PC-9 (cell line): Measurements from ENCODE around the gene RPA3. TPM values are rescaled to one million over a fixed set of nuclear protein-coding genes. Genes with fewer than 3 reads are reported as not detected.

ENCODE experiments used
- BruUV-seq: library from RNA; stranded (reverse); fragments of 400-500 nt; replicated peaks from 2 replicates; lab custom pipeline; 2021; lab: Mats Ljungman, UMichigan
- CTCF ChIA-PET: fragments of 300-600 bp; sonication (Branson Sonifier 250); formaldehyde crosslinking; loops from one replicate; lab custom pipeline; 2022; ENCODE audit warnings: antibody characterized with exemption; lab: Charles Lee
- POLR2A ChIA-PET: fragments of 300-600 bp; sonication (Branson Sonifier 250); formaldehyde crosslinking; loops from one replicate; lab custom pipeline; 2022; ENCODE audit warnings: antibody characterized with exemption; ENCODE audit not compliant: unreplicated experiment; lab: Charles Lee
- DNase-seq, 2 experiments: peaks; one replicate each; pipeline versions ENCODE4 v3.0.0 to v3.0.0-alpha.2; 2015 to 2022; ENCODE audit warnings: mixed read lengths in 1 of 2
- H2AFZ ChIP-seq: fragments of 200-600 bp; sonication (generic); 2 replicates; pipeline ENCODE4 v1.8.1; 2017; ENCODE audit warnings: antibody characterized with exemption
- H3F3A ChIP-seq: fragments of 200-600 bp; sonication (generic); 2 replicates; pipeline ENCODE4 v1.8.1; 2017; ENCODE audit warnings: antibody characterized with exemption, mild to moderate bottlenecking, low read depth; ENCODE audit not compliant: insufficient read depth
- H3K27ac ChIP-seq: fragments of 200-600 bp; sonication (generic); 2 replicates; pipeline ENCODE4 v1.6.1; 2016; ENCODE audit warnings: mixed run types
- H3K27me3 ChIP-seq: fragments of 200-600 bp; sonication (generic); 2 replicates; pipeline ENCODE4 v1.6.1; 2016; ENCODE audit warnings: low read depth, mixed run types; ENCODE audit not compliant: insufficient read depth
- H3K36me3 ChIP-seq: fragments of 200-600 bp; sonication (generic); 2 replicates; pipeline ENCODE4 v1.6.1; 2016; ENCODE audit warnings: low read depth, mixed run types
- H3K4me1 ChIP-seq: fragments of 200-600 bp; sonication (generic); replicated peaks from 2 replicates; pipeline ENCODE4 v1.6.1; 2016; ENCODE audit warnings: mixed run types; ENCODE audit not compliant: insufficient read depth
- H3K4me2 ChIP-seq: fragments of 200-600 bp; sonication (generic); 2 replicates; pipeline ENCODE4 v1.6.1; 2017; ENCODE audit warnings: mixed run types
- H3K4me3 ChIP-seq: fragments of 200-600 bp; sonication (generic); 2 replicates; pipeline ENCODE4 v1.6.1; 2016; ENCODE audit warnings: mixed run types
- H3K79me2 ChIP-seq: fragments of 200-600 bp; sonication (generic); 2 replicates; pipeline ENCODE4 v1.6.1; 2017; ENCODE audit warnings: low read depth, mixed run types
- H3K9me2 ChIP-seq: fragments of 200-600 bp; sonication (generic); 2 replicates; pipeline ENCODE4 v1.8.1; 2017; ENCODE audit warnings: mild to moderate bottlenecking; ENCODE audit not compliant: insufficient read depth
- H3K9me3 ChIP-seq: fragments of 200-600 bp; sonication (generic); 2 replicates; pipeline ENCODE4 v1.8.1; 2016; ENCODE audit warnings: low read depth; ENCODE audit not compliant: insufficient read depth
- H4K20me1 ChIP-seq: fragments of 200-600 bp; sonication (generic); 2 replicates; pipeline ENCODE4 v1.8.1; 2017; ENCODE audit not compliant: insufficient read depth
- EZH2 ChIP-seq: fragments of 200-600 bp; sonication (generic); IDR thresholded peaks from 2 replicates; pipeline ENCODE4 v1.8.0; 2017; ENCODE audit warnings: antibody characterized with exemption, low read depth
- intact Hi-C: fragments of 100-400 bp; cut with micrococcal nuclease; formaldehyde crosslinking; loops from one replicate; pipeline ENCODE4 v1.10.0; 2022; ENCODE audit not compliant: unreplicated experiment
- total RNA-seq: library from RNA; stranded (reverse); gene quantifications from 2 replicates; pipeline ENCODE4 v1.2.3, GENCODE V29; 2021
- TF ChIP-seq, protein P1 (sequence below): fragments of 200-600 bp; sonication (generic); conservative IDR thresholded peaks from 2 replicates; pipeline ENCODE4 v1.6.1; 2017; ENCODE audit warnings: mixed run types, antibody characterized with exemption, mild to moderate bottlenecking, moderate library complexity

RPA3 gene
- total RNA-seq, 1 experiment from 2014 or later: 166 TPM

DNA sequence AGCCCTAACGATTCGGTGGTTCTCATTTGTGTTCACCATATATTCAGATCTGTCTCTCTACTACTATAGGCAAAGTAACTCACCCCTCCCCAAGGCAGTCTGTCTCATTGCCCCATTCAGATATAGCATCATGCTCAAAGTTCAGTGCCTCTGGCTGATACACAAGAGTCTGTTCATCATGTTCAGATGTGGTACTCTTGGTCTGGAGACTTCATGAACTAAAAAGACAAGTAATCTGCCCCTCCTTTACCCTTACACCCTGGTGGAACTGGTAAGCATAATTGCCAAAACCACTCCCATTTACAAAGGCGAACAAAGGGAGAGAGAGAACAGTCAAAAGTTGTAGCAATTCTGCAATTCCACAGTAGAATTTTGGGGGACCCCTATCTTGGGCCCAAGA lies 47.9 kb downstream of the RPA3 start:
- Histone ChIP-seq H3K79me2 (peaks cover 6% of the 10 kb centered on the region; the same call in 1 of the 2 replicates), H3K4me3 (no peak overlapping the region), H3K9me2 (no peaks in the 10 kb centered on the region), H3K4me1 (no peaks in the 10 kb centered on the region), H4K20me1 (no peaks in the 10 kb centered on the region; the same call in 1 of the 2 replicates), H3K27ac (no peak overlapping the region), H3K4me2 (no peak overlapping the region), H3K36me3 (no peaks in the 10 kb centered on the region), H2AFZ (no peak overlapping the region), H3K9me3 (no peaks in the 10 kb centered on the region), H3K27me3 (no peaks in the 10 kb centered on the region), H3F3A (no peaks in the 10 kb centered on the region)
- ChIA-PET CTCF (no interaction called here), POLR2A (no interaction called here)
- no TSS peak for BruUV-seq
- no peak for DNase-seq
- TF ChIP-seq EZH2: no peak
- TF ChIP-seq, protein P1, sequence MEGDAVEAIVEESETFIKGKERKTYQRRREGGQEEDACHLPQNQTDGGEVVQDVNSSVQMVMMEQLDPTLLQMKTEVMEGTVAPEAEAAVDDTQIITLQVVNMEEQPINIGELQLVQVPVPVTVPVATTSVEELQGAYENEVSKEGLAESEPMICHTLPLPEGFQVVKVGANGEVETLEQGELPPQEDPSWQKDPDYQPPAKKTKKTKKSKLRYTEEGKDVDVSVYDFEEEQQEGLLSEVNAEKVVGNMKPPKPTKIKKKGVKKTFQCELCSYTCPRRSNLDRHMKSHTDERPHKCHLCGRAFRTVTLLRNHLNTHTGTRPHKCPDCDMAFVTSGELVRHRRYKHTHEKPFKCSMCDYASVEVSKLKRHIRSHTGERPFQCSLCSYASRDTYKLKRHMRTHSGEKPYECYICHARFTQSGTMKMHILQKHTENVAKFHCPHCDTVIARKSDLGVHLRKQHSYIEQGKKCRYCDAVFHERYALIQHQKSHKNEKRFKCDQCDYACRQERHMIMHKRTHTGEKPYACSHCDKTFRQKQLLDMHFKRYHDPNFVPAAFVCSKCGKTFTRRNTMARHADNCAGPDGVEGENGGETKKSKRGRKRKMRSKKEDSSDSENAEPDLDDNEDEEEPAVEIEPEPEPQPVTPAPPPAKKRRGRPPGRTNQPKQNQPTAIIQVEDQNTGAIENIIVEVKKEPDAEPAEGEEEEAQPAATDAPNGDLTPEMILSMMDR: no peak
- intact Hi-C loops: no loop called here

DNA sequence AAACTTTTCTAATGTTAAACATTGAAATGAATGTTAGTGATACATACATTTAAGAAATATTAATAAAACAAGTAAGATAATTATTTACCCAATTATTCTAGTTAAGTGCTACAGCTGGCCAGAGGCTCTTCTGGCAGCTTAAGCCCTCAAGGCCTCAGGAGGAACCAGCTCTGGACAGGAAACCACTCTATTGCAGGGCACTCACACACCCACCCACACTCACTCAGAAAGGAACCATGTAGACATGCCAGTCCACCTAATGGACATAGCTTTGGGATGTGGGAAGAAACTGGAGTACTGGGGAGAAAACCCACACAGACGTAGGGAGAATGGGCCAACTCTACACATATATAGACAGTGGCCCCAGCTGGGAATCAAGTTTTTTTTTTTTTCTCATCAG lies 49.7 kb downstream of the RPA3 start:
- Histone ChIP-seq H3K9me2 (no peaks in the 10 kb centered on the region), H3K27ac (no peak overlapping the region), H3K4me3 (no peak overlapping the region), H3K4me2 (no peak overlapping the region), H3K36me3 (no peaks in the 10 kb centered on the region), H2AFZ (no peak overlapping the region), H4K20me1 (no peaks in the 10 kb centered on the region), H3K79me2 (peaks cover 11% of the 10 kb centered on the region; the same call in 1 of the 2 replicates), H3K27me3 (no peaks in the 10 kb centered on the region), H3K9me3 (no peaks in the 10 kb centered on the region), H3F3A (no peaks in the 10 kb centered on the region), H3K4me1 (no peaks in the 10 kb centered on the region)
- intact Hi-C loops: no loop called here
- BruUV-seq: no TSS peak
- no peak for TF ChIP-seq EZH2
- TF ChIP-seq, protein P1: no peak
- ChIA-PET POLR2A (no interaction called here), CTCF (interaction anchor here (0.7 kb wide), 1 partner anchor 628 kb away, joined by 3 read pairs; no protein-coding TSS in a partner anchor)
- DNase-seq: no peak

DNA sequence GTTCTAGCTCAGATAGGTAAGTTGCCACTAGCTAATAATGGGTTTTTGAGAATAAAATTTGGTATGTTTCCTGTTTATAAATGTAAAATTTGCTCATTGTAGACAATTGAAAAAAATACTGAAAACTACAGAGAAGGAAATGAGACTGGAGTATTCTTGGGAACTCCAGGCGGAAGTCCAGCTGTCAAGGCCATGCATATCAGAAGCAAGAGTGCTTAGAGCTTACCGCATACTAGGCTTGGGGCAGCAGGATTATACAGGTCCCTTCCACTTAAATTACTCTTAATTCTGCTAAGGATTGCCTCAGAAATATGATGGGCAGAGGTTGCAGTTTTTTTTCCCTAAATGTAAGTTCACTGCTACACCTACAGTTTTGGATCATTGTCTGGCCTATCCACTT lies 51.2 kb downstream of the RPA3 start:
- Histone ChIP-seq H4K20me1 (no peaks in the 10 kb centered on the region), H3K79me2 (peaks cover 11% of the 10 kb centered on the region), H3F3A (no peaks in the 10 kb centered on the region), H3K9me2 (no peaks in the 10 kb centered on the region), H3K4me3 (no peak overlapping the region), H3K9me3 (no peaks in the 10 kb centered on the region), H3K36me3 (no peaks in the 10 kb centered on the region), H3K27me3 (no peaks in the 10 kb centered on the region), H3K4me2 (no peak overlapping the region), H3K27ac (no peak overlapping the region), H3K4me1 (no peaks in the 10 kb centered on the region), H2AFZ (no peak overlapping the region)
- ChIA-PET CTCF (interaction anchor here (1.2 kb wide), 1 partner anchor 14 kb away, joined by 3 read pairs; no protein-coding TSS in a partner anchor), POLR2A (no interaction called here)
- BruUV-seq: no TSS peak
- TF ChIP-seq, protein P1: no peak
- no peak for TF ChIP-seq EZH2
- DNase-seq: no peak
- intact Hi-C loops: no loop called here
